K562 (cell line): ENCODE results near the gene IGFL1. TPM values are rescaled to one million over a fixed set of nuclear protein-coding genes. Genes with fewer than 3 reads are reported as not detected.
A peak's percentile ranks its signal among the peaks of the same experiment; 100 is the strongest.

Source experiments
- CTCF ChIP-seq, 3 experiments: IDR thresholded peaks in 2 of 3; conservative IDR thresholded peaks in 1 of 3; 2 replicates each; pipeline ENCODE4 v1.5.1; 2011 to 2012; ENCODE audit warnings: low read length in 3 of 3, mild to moderate bottlenecking in 3 of 3, control low read depth in 2 of 3, improper control_type of control experiment in 1 of 3, inconsistent platforms in 1 of 3, low read depth in 1 of 3, mixed read lengths in 1 of 3, moderate library complexity in 1 of 3; ENCODE audit not compliant: insufficient read depth in 2 of 3
- DEAF1 ChIP-seq: fragments of 450-650 bp; formaldehyde crosslinking; IDR thresholded peaks from 2 replicates; pipeline ENCODE4 v1.4.0; 2020; ENCODE audit warnings: mild to moderate bottlenecking, moderate library complexity
- DPF2 ChIP-seq: fragments of 450-650 bp; IDR thresholded peaks from 2 replicates; pipeline ENCODE4 v1.6.1; 2016
- EHMT2 ChIP-seq: fragments of 450-650 bp; IDR thresholded peaks from 2 replicates; pipeline ENCODE4 v1.6.1; 2018; ENCODE audit warnings: antibody characterized with exemption
- HDAC8 ChIP-seq: fragments of 450-650 bp; IDR thresholded peaks from 2 replicates; pipeline ENCODE4 v1.6.1; 2016; ENCODE audit warnings: mild to moderate bottlenecking, missing genetic modification characterization, moderate library complexity, missing compliant biosample characterization
- HMBOX1 ChIP-seq: sonication (generic); IDR thresholded peaks from 2 replicates; pipeline ENCODE4 v1.6.1; 2016
- HNRNPUL1 ChIP-seq: fragments of 200-400 bp; formaldehyde crosslinking; IDR thresholded peaks from 2 replicates; pipeline ENCODE4 v1.6.1; 2017; ENCODE audit warnings: low read length
- JUN ChIP-seq, 2 experiments: sonication (generic) in 1 of 2; formaldehyde crosslinking in 1 of 2; IDR thresholded peaks; 2 replicates each; pipeline versions ENCODE4 v1.6.1 to v1.8.0; 2012 to 2022; ENCODE audit warnings: borderline replicate concordance in 2 of 2, mild to moderate bottlenecking in 2 of 2, improper control_type of control experiment in 1 of 2, low read depth in 1 of 2, low read length in 1 of 2, missing genetic modification reagents in 1 of 2
- POLR2H ChIP-seq: IDR thresholded peaks from 2 replicates; pipeline ENCODE4 v1.6.1; 2016; ENCODE audit warnings: missing genetic modification characterization, low read depth, mild to moderate bottlenecking, control low read depth, missing compliant biosample characterization, moderate library complexity
- RAD21 ChIP-seq, 2 experiments: fragments of 250-450 bp in 1 of 2; fragments of 450-650 bp in 1 of 2; sonication (Bioruptor Pico) in 1 of 2; formaldehyde crosslinking in 1 of 2; IDR thresholded peaks in 1 of 2; conservative IDR thresholded peaks in 1 of 2; 2 replicates each; pipeline versions ENCODE4 v1.4.0 to v1.8.0; 2020 to 2022; ENCODE audit warnings: mild to moderate bottlenecking in 2 of 2, moderate library complexity in 1 of 2
- RBBP5 ChIP-seq: fragments of 200-600 bp; sonication (generic); IDR thresholded peaks from 2 replicates; pipeline ENCODE4 v1.6.1; 2012; ENCODE audit warnings: borderline replicate concordance, mild to moderate bottlenecking, low read length, control low read depth, inconsistent platforms; ENCODE audit not compliant: insufficient read depth, poor library complexity, severe bottlenecking
- RBM17 ChIP-seq: fragments of 200-400 bp; formaldehyde crosslinking; IDR thresholded peaks from 2 replicates; pipeline ENCODE4 v1.6.1; 2017; ENCODE audit warnings: low read depth, mild to moderate bottlenecking, low read length, borderline replicate concordance
- RHOXF2B ChIP-seq: fragments of 250-450 bp; sonication (Bioruptor Pico); conservative IDR thresholded peaks from 2 replicates; pipeline ENCODE4 v1.5.1; 2021
- RNF2 ChIP-seq: sonication (generic); IDR thresholded peaks from 2 replicates; pipeline ENCODE4 v1.6.1; 2016
- SIX5 ChIP-seq, 2 experiments: IDR thresholded peaks; 2 replicates each; pipeline ENCODE4 v1.6.1; 2011; ENCODE audit warnings: low read length in 2 of 2, borderline replicate concordance in 1 of 2, low read depth in 1 of 2, mild to moderate bottlenecking in 1 of 2, moderate library complexity in 1 of 2; ENCODE audit not compliant: insufficient read depth in 1 of 2
- XRCC5 ChIP-seq: fragments of 200-400 bp; formaldehyde crosslinking; IDR thresholded peaks from 2 replicates; pipeline ENCODE4 v1.6.1; 2017; ENCODE audit warnings: low read depth, mild to moderate bottlenecking, low read length
- ZNF217 ChIP-seq: sonication (generic); formaldehyde crosslinking; IDR thresholded peaks from 2 replicates; pipeline ENCODE4 v1.8.0; 2022; ENCODE audit warnings: mild to moderate bottlenecking, missing genetic modification reagents
- ZNF507 ChIP-seq: conservative IDR thresholded peaks from 2 replicates; pipeline ENCODE4 v1.6.1; 2017; ENCODE audit warnings: missing genetic modification characterization, missing compliant biosample characterization
- polyA plus RNA-seq, 8 experiments: library from polyadenylated mRNA; depleted of rRNA in 4 of 8; stranded (reverse) in 5 of 8; unstranded in 3 of 8; fragments of >200 nt; fragmentation: Nextera tagmentation in 2 of 8; fragmentation: Illumina TruSeq in 1 of 8; extraction: Ambion mirVana in 2 of 8; extraction: Trizol in 1 of 8; gene quantifications; 2 replicates each; pipeline versions ENCODE4 v1.2.1 to v1.2.3, GENCODE V29; 2011 to 2014; ENCODE audit warnings: inconsistent platforms in 1 of 8, missing spikeins in 1 of 8
- total RNA-seq, 7 experiments: library from RNA; depleted of rRNA in 6 of 7; stranded (reverse); fragments of >200 nt in 6 of 7; fragmentation: Illumina TruSeq in 2 of 7; extraction: Trizol in 2 of 7; gene quantifications; 2 replicates each; pipeline versions ENCODE4 v1.2.1 to v1.2.3, GENCODE V29; 2011 to 2021; ENCODE audit warnings: low replicate concordance in 1 of 7
- TF ChIP-seq, protein P1 (sequence below): fragments of 450-650 bp; formaldehyde crosslinking; IDR thresholded peaks from 2 replicates; pipeline ENCODE4 v1.4.0; 2020; ENCODE audit warnings: mild to moderate bottlenecking
- TF ChIP-seq, protein P2 (sequence below): sonication (generic); formaldehyde crosslinking; IDR thresholded peaks from 2 replicates; pipeline ENCODE4 v1.8.1; 2023; ENCODE audit warnings: mild to moderate bottlenecking, missing genetic modification reagents

Gene IGFL1
- total and polyA plus RNA-seq, 9 of the 15 experiments (the other 6 are each of a cell fraction or from before 2014, with no cell fraction given): not detected

DNA sequence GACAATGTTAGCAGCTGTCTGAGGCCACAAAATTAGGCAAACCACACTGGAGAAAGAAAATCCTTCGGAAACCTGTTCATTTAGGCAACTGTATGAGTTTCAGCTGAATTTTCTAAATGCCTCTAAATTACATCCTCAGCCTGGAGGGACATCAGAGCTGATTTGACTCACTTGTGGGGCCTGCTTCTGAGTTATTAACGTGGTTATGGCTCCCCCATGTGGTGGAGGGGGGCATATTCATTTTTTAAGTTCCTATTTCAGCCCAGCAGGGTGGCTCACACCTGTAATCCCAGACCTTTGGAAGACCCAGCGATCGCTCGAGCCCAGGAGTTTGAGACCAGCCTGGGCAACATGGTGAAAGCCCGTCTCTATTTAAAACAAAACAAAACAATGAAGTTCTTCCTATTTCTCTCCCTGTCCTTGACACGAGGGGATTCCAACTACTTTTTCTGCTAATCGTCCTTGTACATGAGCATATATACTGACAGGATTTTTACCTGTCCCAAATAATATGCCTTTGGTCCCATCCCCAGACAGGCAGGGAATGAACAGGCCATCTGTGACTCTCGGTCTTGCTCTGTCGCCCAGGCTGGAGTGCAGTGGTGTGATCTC is 35.8 kb downstream of the IGFL1 start (continued):
- TF ChIP-seq RBBP5 (no peak), JUN (IDR thresholded peaks at IDR 0.05; ENCODE audit: borderline replicate concordance, low read depth, low read length) (no peak), JUN (CRISPR knock-in tag; IDR thresholded peaks at IDR 0.05; ENCODE audit: borderline replicate concordance) (no peak), RAD21 (CRISPR knock-in tag; conservative IDR thresholded peaks at IDR 0.05 in 1 of 2, IDR thresholded peaks at IDR 0.05 in 1 of 2) (peak; percentile 89 to 91), RHOXF2B (CRISPR knock-in tag) (no peak), DPF2 (no peak), HMBOX1 (no peak), ZNF217 (CRISPR knock-in tag) (no peak), RBM17 (no peak), XRCC5 (no peak), POLR2H (tag) (no peak), CTCF (IDR thresholded peaks at IDR 0.05 in 2 of 3, conservative IDR thresholded peaks at IDR 0.05 in 1 of 3; ENCODE audit: insufficient read depth in 2 of 3, low read depth in 1 of 3, low read length in 3 of 3) (peak; percentile 86 to 96 (median 96)), HDAC8 (tag) (no peak), SIX5 (IDR thresholded peaks at IDR 0.05; ENCODE audit: borderline replicate concordance in 1 of 2, insufficient read depth in 1 of 2, low read depth in 1 of 2, low read length in 2 of 2) (no peak), ZNF507 (tag) (no peak), EHMT2 (no peak), DEAF1 (CRISPR knock-in tag) (peak; percentile 89), RNF2 (no peak), HNRNPUL1 (no peak)
- TF ChIP-seq, protein P1, sequence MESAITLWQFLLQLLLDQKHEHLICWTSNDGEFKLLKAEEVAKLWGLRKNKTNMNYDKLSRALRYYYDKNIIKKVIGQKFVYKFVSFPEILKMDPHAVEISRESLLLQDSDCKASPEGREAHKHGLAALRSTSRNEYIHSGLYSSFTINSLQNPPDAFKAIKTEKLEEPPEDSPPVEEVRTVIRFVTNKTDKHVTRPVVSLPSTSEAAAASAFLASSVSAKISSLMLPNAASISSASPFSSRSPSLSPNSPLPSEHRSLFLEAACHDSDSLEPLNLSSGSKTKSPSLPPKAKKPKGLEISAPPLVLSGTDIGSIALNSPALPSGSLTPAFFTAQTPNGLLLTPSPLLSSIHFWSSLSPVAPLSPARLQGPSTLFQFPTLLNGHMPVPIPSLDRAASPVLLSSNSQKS (CRISPR knock-in tag): no peak
- TF ChIP-seq, protein P2, sequence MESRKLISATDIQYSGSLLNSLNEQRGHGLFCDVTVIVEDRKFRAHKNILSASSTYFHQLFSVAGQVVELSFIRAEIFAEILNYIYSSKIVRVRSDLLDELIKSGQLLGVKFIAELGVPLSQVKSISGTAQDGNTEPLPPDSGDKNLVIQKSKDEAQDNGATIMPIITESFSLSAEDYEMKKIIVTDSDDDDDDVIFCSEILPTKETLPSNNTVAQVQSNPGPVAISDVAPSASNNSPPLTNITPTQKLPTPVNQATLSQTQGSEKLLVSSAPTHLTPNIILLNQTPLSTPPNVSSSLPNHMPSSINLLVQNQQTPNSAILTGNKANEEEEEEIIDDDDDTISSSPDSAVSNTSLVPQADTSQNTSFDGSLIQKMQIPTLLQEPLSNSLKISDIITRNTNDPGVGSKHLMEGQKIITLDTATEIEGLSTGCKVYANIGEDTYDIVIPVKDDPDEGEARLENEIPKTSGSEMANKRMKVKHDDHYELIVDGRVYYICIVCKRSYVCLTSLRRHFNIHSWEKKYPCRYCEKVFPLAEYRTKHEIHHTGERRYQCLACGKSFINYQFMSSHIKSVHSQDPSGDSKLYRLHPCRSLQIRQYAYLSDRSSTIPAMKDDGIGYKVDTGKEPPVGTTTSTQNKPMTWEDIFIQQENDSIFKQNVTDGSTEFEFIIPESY (CRISPR knock-in tag): no peak
